ENCODE results near the gene LSR.

Gene LSR

DNA sequence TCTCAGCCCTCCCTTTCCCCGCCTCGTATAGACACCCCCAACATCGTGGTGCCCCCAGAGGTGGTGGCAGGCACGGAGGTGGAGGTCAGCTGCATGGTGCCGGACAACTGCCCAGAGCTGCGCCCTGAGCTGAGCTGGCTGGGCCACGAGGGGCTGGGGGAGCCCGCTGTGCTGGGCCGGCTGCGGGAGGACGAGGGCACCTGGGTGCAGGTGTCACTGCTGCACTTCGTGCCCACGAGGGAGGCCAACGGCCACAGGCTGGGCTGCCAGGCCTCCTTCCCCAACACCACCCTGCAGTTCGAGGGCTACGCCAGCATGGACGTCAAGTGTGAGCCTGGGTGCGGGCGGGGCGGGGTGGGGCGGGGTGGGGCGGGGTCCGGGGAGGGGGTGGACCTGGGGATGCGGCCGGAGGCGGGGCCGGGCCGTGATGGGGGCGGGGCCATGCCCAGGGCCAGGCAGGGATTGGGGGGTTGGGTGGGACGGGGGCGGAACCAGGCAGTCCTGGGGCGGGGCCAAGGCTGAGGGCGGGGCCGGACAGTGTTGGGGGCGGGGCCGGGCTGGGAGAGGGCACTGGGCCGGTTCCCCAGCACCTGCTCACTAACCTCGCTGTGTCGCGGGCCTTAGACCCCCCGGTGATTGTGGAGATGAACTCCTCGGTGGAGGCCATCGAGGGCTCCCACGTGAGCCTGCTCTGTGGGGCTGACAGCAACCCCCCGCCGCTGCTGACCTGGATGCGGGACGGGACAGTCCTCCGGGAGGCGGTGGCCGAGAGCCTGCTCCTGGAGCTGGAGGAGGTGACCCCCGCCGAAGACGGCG is 50.9 kb downstream of the LSR start:
- Mint-ChIP-seq H3K36me3 (ENCODE audit: low read depth) (no peaks in the 10 kb centered on the region), H3K27ac (no peak overlapping the region), H3K9me3 (no peaks in the 10 kb centered on the region), H3K4me1 (ENCODE audit: low read depth) (peaks cover 2% of the 10 kb centered on the region), H3K27me3 (ENCODE audit: low read depth) (peaks cover 2% of the 10 kb centered on the region), H3K4me3 (no peak overlapping the region)

DNA sequence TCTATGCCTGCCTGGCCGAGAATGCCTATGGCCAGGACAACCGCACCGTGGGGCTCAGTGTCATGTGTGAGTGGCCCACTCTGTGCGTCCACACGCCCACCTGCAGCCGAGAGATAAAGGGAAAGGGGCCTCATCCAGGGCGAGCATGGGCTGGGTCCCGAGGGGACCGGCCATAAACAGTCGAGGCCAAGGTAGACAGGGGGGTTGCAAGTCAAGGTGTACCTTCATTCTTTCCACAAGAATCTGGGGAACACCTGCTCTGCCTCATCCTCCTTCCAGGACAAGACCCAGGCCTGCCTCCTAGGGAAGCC is 51.5 kb downstream of the LSR start:
- peaks cover 2% of the 10 kb centered on the region for H3K27me3 Mint-ChIP-seq (ENCODE audit: low read depth)
- no peaks in the 10 kb centered on the region for H3K9me3 Mint-ChIP-seq
- no peaks in the 10 kb centered on the region for H3K36me3 Mint-ChIP-seq (ENCODE audit: low read depth)
- H3K27ac Mint-ChIP-seq: no peak overlapping the region
- H3K4me3 Mint-ChIP-seq: no peak overlapping the region
- H3K4me1 Mint-ChIP-seq (ENCODE audit: low read depth): peaks cover 2% of the 10 kb centered on the region

DNA sequence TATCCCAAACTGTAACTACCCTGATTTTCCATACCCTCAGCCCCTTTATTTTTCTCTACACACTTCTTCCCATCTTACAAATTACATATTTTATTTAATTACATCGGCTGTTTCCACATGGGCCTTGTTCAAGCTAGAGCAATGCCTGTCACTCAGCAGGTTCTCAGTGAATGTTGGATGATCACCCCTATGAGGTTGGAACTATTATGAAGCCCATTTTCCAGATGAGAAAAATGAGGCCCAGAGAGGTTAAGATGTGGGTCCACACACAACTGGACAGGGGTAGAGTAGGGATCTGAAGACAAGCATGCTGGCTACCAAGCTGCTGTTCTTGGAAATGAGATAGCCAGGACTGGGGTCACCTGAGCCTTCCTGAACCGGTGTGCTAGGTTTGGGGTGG is 53.2 kb downstream of the LSR start:
- Mint-ChIP-seq H3K4me1 (ENCODE audit: low read depth) (no peaks in the 10 kb centered on the region), H3K4me3 (no peak overlapping the region), H3K27me3 (ENCODE audit: low read depth) (peaks cover 2% of the 10 kb centered on the region), H3K9me3 (no peaks in the 10 kb centered on the region), H3K36me3 (ENCODE audit: low read depth) (no peaks in the 10 kb centered on the region), H3K27ac (no peak overlapping the region)

DNA sequence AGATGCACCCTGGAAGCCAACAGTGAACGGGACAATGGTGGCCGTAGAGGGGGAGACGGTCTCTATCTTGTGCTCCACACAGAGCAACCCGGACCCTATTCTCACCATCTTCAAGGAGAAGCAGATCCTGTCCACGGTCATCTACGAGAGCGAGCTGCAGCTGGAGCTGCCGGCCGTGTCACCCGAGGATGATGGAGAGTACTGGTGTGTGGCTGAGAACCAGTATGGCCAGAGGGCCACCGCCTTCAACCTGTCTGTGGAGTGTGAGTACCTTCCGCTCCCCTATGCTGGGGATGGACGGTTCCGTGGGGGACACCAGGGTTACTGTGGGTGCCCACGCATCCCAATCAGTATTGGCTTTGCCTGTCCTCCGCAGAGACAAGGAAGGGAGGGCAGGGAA is 53.6 kb downstream of the LSR start:
- Mint-ChIP-seq H3K4me3 (no peak overlapping the region), H3K9me3 (no peaks in the 10 kb centered on the region), H3K4me1 (ENCODE audit: low read depth) (no peaks in the 10 kb centered on the region), H3K27me3 (ENCODE audit: low read depth) (peaks cover 2% of the 10 kb centered on the region), H3K27ac (no peak overlapping the region), H3K36me3 (ENCODE audit: low read depth) (no peaks in the 10 kb centered on the region)

DNA sequence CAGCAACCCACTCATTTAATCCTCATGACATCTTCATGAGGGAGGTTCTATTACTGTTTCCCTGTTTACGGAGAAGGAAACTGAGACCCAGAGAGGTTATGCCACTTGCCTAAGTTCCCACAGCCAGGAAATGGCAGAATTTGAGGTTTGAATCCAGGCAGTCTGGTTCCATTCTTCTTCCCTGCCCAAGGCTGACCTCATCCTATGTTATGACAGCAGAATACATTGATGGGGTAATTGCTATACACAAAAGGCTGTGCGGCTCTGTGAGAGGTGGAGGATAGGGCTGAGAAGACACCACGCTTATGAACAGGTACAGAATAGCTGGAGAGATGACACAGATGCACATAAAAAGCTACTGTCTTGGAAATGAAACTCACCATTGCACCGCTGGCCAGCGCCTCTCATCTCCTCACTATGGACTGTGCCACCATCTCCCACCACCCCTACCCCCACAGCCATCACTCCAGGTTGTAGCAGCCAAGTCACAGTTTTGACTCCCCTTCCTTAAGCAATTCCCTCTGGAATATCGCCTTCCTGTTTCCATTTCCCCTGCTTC is 54.6 kb downstream of the LSR start:
- Mint-ChIP-seq H3K4me3 (no peak overlapping the region), H3K27ac (no peak overlapping the region), H3K4me1 (ENCODE audit: low read depth) (no peaks in the 10 kb centered on the region), H3K36me3 (ENCODE audit: low read depth) (no peaks in the 10 kb centered on the region), H3K9me3 (no peaks in the 10 kb centered on the region), H3K27me3 (ENCODE audit: low read depth) (peaks cover 2% of the 10 kb centered on the region)

DNA sequence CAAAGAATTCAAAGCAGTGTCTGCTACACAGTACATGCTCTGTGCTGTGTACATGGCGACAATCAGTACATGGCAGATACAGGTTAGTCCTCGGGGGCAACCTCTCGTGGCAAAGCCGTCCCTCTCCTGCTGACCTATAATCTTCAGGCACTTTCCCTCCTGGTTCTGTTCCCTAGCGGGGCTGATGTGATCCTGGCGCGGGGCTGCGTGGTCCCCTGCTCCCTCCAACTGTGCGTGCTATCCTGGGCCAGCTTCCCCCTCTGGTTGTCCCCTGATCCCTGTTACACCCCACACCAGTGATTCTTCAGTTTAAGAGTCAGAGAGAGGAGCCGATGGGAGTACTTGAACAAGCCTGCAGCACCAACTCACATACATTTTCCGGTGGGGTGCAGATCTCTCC is 55.2 kb downstream of the LSR start:
- peaks cover 2% of the 10 kb centered on the region for H3K27me3 Mint-ChIP-seq (ENCODE audit: low read depth)
- no peaks in the 10 kb centered on the region for H3K9me3 Mint-ChIP-seq
- H3K4me3 Mint-ChIP-seq: no peak overlapping the region
- no peaks in the 10 kb centered on the region for H3K36me3 Mint-ChIP-seq (ENCODE audit: low read depth)
- no peak overlapping the region for H3K27ac Mint-ChIP-seq
- H3K4me1 Mint-ChIP-seq (ENCODE audit: low read depth): no peaks in the 10 kb centered on the region

DNA sequence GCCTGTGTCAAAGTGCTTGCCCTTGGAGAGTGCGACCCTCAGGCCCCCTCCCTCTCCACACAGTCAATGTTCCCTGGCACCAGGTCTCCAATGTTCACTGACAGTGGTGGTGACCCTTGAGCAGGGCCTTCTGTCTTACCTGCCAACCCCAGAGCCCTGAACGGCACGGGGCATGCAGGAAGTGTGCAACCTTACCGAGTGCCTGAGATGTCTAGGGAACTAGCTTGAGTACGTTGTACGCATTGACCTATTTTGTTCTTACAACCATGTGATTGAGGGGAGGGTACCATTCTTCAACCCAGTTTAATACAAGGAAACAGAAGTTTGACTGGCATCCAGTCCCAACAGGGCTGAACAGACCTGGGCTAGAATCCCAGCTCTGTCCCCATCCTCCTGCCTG is 56.4 kb downstream of the LSR start:
- peaks cover 2% of the 10 kb centered on the region for H3K27me3 Mint-ChIP-seq (ENCODE audit: low read depth)
- no peaks in the 10 kb centered on the region for H3K9me3 Mint-ChIP-seq
- no peak overlapping the region for H3K27ac Mint-ChIP-seq
- H3K4me3 Mint-ChIP-seq: no peak overlapping the region
- no peaks in the 10 kb centered on the region for H3K4me1 Mint-ChIP-seq (ENCODE audit: low read depth)
- H3K36me3 Mint-ChIP-seq (ENCODE audit: low read depth): no peaks in the 10 kb centered on the region

DNA sequence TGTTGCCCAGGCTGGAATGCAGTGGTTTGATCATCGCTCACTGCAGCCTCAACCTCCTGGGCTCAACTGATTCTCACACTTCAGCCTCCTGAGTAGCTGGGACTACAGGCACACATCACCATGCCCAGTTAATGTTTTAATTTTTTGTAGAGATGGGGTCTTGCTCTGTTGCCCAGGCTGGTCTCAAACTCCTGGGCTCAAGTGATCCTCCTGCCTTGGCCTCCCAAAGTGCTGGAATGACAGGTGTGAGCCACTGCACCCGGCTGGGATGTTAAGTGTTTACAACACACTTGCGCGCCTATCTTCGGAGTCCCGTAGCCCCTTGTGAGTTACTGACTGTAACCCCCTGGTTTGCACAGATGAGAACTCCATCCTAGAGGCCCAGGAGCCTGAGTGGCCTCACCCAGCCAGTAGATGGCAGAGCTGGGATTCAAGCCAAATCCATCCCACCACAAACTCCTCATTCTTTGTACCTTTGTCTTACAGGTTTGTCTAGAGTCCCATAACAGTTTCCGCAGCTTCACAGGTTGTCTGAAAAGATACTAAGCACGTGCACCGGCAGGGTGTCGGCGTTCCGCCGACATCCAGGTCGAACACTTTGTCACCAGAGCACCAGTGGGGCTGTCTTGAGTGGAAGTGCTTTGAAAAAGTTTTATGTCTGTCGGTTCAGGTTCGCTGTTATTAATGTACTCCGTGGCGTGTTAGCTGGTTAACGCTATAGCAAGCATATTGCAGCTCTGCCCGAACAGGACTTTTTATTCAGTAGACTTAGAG is 57.9 kb downstream of the LSR start:
- H3K4me3 Mint-ChIP-seq: no peak overlapping the region
- H3K27ac Mint-ChIP-seq: no peak overlapping the region
- H3K36me3 Mint-ChIP-seq (ENCODE audit: low read depth): no peaks in the 10 kb centered on the region
- no peaks in the 10 kb centered on the region for H3K9me3 Mint-ChIP-seq
- no peaks in the 10 kb centered on the region for H3K4me1 Mint-ChIP-seq (ENCODE audit: low read depth)
- peaks cover 2% of the 10 kb centered on the region for H3K27me3 Mint-ChIP-seq (ENCODE audit: low read depth)

DNA sequence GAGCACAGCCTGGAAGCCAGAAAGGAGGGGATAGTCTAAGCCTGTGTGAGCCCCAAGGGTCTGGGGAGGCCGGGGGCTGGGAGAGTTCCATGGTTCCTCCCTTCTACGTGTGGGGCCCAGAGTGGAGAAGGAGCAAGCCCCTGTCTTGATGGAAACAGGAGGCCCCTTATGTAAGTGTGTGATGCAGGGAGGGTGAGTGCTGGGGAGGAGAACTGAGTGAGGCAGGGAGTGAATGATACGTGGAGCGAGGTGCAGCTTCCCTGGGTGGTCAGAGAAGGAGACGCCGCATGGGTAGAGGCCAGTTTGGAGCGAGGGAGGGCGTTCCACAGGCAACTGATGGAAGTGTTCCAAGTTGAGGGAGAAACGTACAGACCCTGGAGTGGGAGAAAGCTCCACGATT is 59.1 kb downstream of the LSR start:
- Mint-ChIP-seq H3K4me1 (ENCODE audit: low read depth) (no peaks in the 10 kb centered on the region), H3K27ac (no peak overlapping the region), H3K9me3 (no peaks in the 10 kb centered on the region), H3K27me3 (ENCODE audit: low read depth) (peaks cover 2% of the 10 kb centered on the region), H3K4me3 (no peak overlapping the region), H3K36me3 (ENCODE audit: low read depth) (no peaks in the 10 kb centered on the region)

DNA sequence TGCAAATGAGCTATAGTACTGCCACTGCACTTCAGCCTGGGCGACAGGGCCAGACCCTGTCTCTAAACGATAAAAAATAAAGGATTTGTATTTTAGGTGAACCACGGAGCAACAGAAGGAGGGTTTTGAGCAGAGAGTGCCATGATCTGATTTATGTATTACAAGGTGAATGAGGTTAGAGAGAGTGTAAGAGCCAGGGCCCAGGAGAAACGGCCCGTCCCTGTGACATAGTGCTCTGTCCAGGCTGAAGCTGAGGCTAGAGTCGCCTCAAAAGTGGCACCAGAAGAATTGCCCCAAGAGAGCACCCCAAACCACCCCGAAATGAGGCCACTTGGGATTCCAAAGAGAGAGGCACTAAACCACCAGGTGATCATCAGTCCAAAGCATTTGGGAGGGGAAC is 60.1 kb downstream of the LSR start:
- no peaks in the 10 kb centered on the region for H3K36me3 Mint-ChIP-seq (ENCODE audit: low read depth)
- no peak overlapping the region for H3K27ac Mint-ChIP-seq
- H3K27me3 Mint-ChIP-seq (ENCODE audit: low read depth): no peaks in the 10 kb centered on the region
- H3K4me1 Mint-ChIP-seq (ENCODE audit: low read depth): no peaks in the 10 kb centered on the region
- H3K9me3 Mint-ChIP-seq: no peaks in the 10 kb centered on the region
- no peak overlapping the region for H3K4me3 Mint-ChIP-seq

DNA sequence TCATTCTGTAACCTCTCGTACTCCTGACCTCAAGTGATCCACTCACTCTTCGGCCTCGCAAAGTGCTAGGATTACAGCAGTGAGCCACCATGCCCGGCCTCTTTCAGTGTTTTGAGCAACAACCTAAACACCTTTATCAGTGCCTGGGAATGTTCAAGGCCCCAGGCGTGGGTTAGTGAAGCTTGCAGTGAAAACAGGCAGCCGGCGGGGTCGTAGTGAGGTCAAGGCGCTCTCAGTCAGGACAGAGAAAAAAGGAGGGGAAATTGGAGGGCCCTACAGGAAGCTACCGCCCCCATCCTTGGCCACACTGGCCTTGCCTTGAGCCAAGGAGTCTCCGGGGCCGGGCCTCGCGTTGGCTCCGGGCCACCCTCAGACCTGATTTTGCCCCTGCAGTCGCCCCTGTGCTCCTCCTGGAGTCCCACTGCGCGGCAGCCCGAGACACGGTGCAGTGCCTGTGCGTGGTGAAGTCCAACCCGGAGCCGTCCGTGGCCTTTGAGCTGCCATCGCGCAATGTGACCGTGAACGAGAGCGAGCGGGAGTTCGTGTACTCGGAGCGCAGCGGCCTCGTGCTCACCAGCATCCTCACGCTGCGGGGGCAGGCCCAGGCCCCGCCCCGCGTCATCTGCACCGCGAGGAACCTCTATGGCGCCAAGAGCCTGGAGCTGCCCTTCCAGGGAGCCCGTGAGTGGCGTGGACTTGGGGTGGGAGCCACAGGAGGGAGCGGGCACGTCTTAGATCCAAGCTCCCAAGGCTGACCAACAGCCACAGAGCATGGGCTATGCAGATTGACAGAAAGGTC is 60.9 kb downstream of the LSR start:
- Mint-ChIP-seq H3K4me3 (no peak overlapping the region), H3K36me3 (ENCODE audit: low read depth) (no peaks in the 10 kb centered on the region), H3K27ac (no peak overlapping the region), H3K9me3 (no peaks in the 10 kb centered on the region), H3K4me1 (ENCODE audit: low read depth) (no peaks in the 10 kb centered on the region), H3K27me3 (ENCODE audit: low read depth) (no peaks in the 10 kb centered on the region)

DNA sequence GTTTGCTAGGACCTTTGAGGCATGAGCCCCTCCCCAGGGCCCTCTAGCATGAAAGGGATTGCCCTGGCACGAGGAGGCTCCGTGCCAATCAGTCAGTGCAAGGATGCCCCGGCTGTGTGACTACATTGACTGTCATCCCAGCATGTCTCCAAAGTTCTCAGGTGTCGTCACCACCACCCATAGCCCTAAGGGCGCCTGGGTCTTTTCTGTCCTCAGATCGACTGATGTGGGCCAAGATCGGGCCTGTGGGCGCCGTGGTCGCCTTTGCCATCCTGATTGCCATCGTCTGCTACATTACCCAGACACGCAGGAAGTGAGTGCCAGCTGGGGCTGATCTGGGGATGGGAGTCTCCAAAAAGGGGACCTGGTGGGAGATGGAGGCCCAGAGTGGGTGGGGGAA is 61.5 kb downstream of the LSR start:
- Mint-ChIP-seq H3K27me3 (ENCODE audit: low read depth) (no peaks in the 10 kb centered on the region), H3K27ac (no peak overlapping the region), H3K36me3 (ENCODE audit: low read depth) (no peaks in the 10 kb centered on the region), H3K9me3 (no peaks in the 10 kb centered on the region), H3K4me3 (no peak overlapping the region), H3K4me1 (ENCODE audit: low read depth) (no peaks in the 10 kb centered on the region)

DNA sequence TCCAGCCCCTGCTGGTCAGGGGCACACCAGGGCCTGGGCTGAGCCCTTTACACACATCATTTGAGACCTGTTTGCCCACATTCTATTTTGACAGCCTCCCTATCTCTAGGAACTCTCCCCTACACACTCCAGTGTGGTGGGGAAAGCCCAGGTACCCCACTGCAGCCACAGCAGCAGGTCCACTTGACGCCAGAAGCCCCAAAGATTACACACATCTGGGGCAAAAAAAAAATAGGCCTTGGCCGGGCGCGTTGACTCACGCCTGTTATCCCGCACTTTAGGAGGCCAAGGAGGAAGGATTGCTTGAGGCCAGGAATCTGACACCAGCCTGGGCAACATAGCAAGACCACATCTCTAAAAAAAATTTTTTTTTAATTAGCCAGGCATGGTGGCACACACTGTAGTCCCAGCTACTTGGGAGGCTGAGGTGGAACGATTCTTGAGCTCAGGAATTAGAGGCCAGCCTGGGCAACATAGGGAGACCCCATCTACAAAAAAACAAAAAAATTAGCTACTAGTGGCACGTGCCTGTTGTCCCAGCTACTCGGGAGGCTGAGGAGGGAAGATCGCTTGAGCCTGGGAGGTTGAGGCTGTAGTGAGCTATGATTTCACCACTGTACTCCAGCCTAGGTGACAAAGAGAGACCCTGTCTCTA is 62.1 kb downstream of the LSR start:
- no peak overlapping the region for H3K4me3 Mint-ChIP-seq
- no peaks in the 10 kb centered on the region for H3K9me3 Mint-ChIP-seq
- H3K4me1 Mint-ChIP-seq (ENCODE audit: low read depth): no peaks in the 10 kb centered on the region
- H3K36me3 Mint-ChIP-seq (ENCODE audit: low read depth): no peaks in the 10 kb centered on the region
- H3K27ac Mint-ChIP-seq: no peak overlapping the region
- no peaks in the 10 kb centered on the region for H3K27me3 Mint-ChIP-seq (ENCODE audit: low read depth)

DNA sequence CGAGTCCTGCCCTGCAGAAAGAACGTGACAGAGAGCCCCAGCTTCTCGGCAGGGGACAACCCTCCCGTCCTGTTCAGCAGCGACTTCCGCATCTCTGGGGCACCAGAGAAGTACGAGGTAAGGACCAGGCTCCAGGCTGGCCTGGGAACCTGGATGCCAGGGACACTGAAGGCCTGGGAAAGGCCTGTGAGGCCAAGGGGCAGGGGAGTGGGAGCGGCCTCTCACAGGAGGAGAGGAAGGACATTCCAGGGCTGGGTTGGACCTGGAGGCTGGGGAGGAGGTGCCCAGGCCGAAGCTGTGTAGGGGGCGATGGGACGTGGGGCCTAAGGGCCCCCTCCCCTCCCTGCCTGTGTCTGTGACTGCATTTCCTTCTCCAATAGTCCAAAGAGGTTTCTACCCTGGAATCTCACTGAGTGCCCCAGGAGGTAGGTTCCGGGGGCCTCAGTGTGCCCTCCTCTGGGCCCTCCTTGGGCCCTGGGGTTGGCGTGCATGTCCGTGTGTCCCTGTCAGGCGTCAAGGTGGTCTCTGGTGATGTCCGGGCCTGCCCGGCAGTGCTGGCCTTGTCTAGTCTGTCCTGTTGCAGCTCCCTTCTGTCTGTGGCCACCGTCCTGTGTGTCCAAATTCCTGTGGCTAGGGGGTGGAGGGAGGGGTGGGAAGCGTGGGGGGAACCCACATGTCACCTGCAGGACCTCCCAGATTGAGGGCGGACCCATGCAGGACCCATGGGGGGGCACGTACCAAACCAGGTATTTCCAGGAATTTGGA is 63.3 kb downstream of the LSR start:
- Mint-ChIP-seq H3K27ac (no peak overlapping the region), H3K27me3 (ENCODE audit: low read depth) (no peaks in the 10 kb centered on the region), H3K4me1 (ENCODE audit: low read depth) (no peaks in the 10 kb centered on the region), H3K4me3 (no peak overlapping the region), H3K36me3 (ENCODE audit: low read depth) (no peaks in the 10 kb centered on the region), H3K9me3 (no peaks in the 10 kb centered on the region)

All from T-helper 1 cell treated with Interleukin-12 subunit alpha and Interleukin-12 subunit beta and Interleukin-4 antibody, amounts not matched to agents 30 μg/mL and 1 μg/mL, for 36 hours (primary cell).